Coronary artery (tissue), 2 donors: ENCODE data around the gene ZNF592.

Experiments used
- DNase-seq: peaks from one replicate; pipeline ENCODE4 v3.0.0-alpha.2; 2017; ENCODE audit warnings: low spot score
- H3K27ac ChIP-seq, 2 donors: fragments of 200-600 bp; sonication (generic); one replicate each; pipeline ENCODE4 v1.5.1; 2016 to 2019
- H3K4me3 ChIP-seq: fragments of 200-600 bp; sonication (generic); 2 replicates; pipeline ENCODE4 v1.5.1; 2016; ENCODE audit warnings: mild to moderate bottlenecking, moderate library complexity
- CTCF ChIP-seq: fragments of 200-600 bp; sonication (generic); IDR thresholded peaks from one replicate; pipeline ENCODE4 v1.5.1; 2019; ENCODE audit warnings: antibody characterized with exemption

Gene ZNF592

GRCh38 chr15:84797212-84797611 is 48.8 kb downstream of the ZNF592 start:
- no peak for TF ChIP-seq CTCF
- Histone ChIP-seq H3K27ac (no peak overlapping the region), H3K4me3 (no peak overlapping the region)
- no peak for DNase-seq

- no peak for DNase-seq
- TF ChIP-seq CTCF: no peak
- Histone ChIP-seq H3K4me3 (no peak overlapping the region), H3K27ac (no peak overlapping the region)
Observed at GRCh38 chr15:84797801-84798200, 49.4 kb downstream of the ZNF592 start.

- no peak for TF ChIP-seq CTCF
- Histone ChIP-seq H3K4me3 (no peak overlapping the region), H3K27ac (no peak overlapping the region)
- no peak for DNase-seq
Observed at GRCh38 chr15:84798436-84798946, 50.1 kb downstream of the ZNF592 start.

GRCh38 chr15:84799511-84800187 is 51.3 kb downstream of the ZNF592 start:
- no peak overlapping the region for H3K4me3 ChIP-seq
- no peak for DNase-seq
- H3K27ac ChIP-seq: no peak overlapping the region
- TF ChIP-seq CTCF: no peak

GRCh38 chr15:84800365-84800806 is 52.0 kb downstream of the ZNF592 start:
- no peak for DNase-seq
- no peak overlapping the region for H3K27ac ChIP-seq
- TF ChIP-seq CTCF: no peak

GRCh38 chr15:84804005-84804900 is 55.9 kb downstream of the ZNF592 start:
- Histone ChIP-seq H3K27ac (no peak overlapping the region), H3K4me3 (no peak overlapping the region)
- TF ChIP-seq CTCF: no peak
- no peak for DNase-seq

More at GRCh38 chr15:84800365-84800806, 52.0 kb downstream of the ZNF592 start:
- no peak overlapping the region for H3K4me3 ChIP-seq
